Middle frontal gyrus (tissue), 1 donor: ENCODE data around the gene AKAP10.
"Not testable (repeated sequence)": the region's sequence is repeated elsewhere in the genome, so short reads cannot be mapped to it uniquely, and the experiment has no call there.

Experiments
- DNase-seq: peaks from one replicate; pipeline ENCODE4 v3.0.0-alpha.2; 2015; ENCODE audit warnings: low spot score; ENCODE audit errors: extremely low spot score

Gene AKAP10

GRCh38 chr17:19928299-19928698, 49.3 kb downstream of the AKAP10 start:
- DNase-seq, result no peak

GRCh38 chr17:19915245-19915978, 62.2 kb downstream of the AKAP10 start:
- no peak for DNase-seq

GRCh38 chr17:19911033-19911432, 66.6 kb downstream of the AKAP10 start:
- DNase-seq, result no peak

GRCh38 chr17:19909139-19909538, 68.5 kb downstream of the AKAP10 start:
- no peak for DNase-seq

GRCh38 chr17:19905502-19905901, 72.1 kb downstream of the AKAP10 start:
- DNase-seq, result no peak

- DNase-seq, result no peak
Measured at GRCh38 chr17:19904924-19905323, 72.7 kb downstream of the AKAP10 start.

GRCh38 chr17:19904412-19904811, 73.2 kb downstream of the AKAP10 start:
- no peak for DNase-seq

GRCh38 chr17:19900809-19901208, 76.8 kb downstream of the AKAP10 start:
- no peak for DNase-seq

- no peak for DNase-seq
Measured at GRCh38 chr17:19897903-19898302, 79.7 kb downstream of the AKAP10 start.

GRCh38 chr17:19897090-19897837, 80.4 kb downstream of the AKAP10 start:
- no peak for DNase-seq

- no peak for DNase-seq
Measured at GRCh38 chr17:19896679-19897078, 80.9 kb downstream of the AKAP10 start.

- not testable (repeated sequence) for DNase-seq
Measured at GRCh38 chr17:19890554-19890953, 87.1 kb downstream of the AKAP10 start.

GRCh38 chr17:19890001-19890400, 87.6 kb downstream of the AKAP10 start:
- DNase-seq, result not testable (repeated sequence)

- no peak for DNase-seq
Measured at GRCh38 chr17:19886116-19886515, 91.5 kb downstream of the AKAP10 start.

- no peak for DNase-seq
Measured at GRCh38 chr17:19883537-19884215, 94.0 kb downstream of the AKAP10 start.

- no peak for DNase-seq
Measured at GRCh38 chr17:19880393-19880792, 97.2 kb downstream of the AKAP10 start.

GRCh38 chr17:19877364-19877945, 100.2 kb downstream of the AKAP10 start:
- DNase-seq, result no peak

- no peak for DNase-seq
Measured at GRCh38 chr17:19876529-19877161, 101.0 kb downstream of the AKAP10 start.

GRCh38 chr17:19874256-19874655, 103.4 kb downstream of the AKAP10 start:
- no peak for DNase-seq

GRCh38 chr17:19873346-19873745, 104.3 kb downstream of the AKAP10 start:
- no peak for DNase-seq

GRCh38 chr17:19868079-19868395, 109.6 kb downstream of the AKAP10 start:
- DNase-seq, result no peak
